HG03432 (cell line): ENCODE measurements around the gene CFAP161.

Experiments used
- ATAC-seq: cut with Tn5 transposase; IDR thresholded peaks from one replicate; pipeline ENCODE4 v1.9.1; 2021; ENCODE audit warnings: mild to moderate bottlenecking, moderate library complexity; ENCODE audit not compliant: unreplicated experiment

Gene CFAP161, protein sequence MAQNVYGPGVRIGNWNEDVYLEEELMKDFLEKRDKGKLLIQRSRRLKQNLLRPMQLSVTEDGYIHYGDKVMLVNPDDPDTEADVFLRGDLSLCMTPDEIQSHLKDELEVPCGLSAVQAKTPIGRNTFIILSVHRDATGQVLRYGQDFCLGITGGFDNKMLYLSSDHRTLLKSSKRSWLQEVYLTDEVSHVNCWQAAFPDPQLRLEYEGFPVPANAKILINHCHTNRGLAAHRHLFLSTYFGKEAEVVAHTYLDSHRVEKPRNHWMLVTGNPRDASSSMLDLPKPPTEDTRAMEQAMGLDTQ

DNA sequence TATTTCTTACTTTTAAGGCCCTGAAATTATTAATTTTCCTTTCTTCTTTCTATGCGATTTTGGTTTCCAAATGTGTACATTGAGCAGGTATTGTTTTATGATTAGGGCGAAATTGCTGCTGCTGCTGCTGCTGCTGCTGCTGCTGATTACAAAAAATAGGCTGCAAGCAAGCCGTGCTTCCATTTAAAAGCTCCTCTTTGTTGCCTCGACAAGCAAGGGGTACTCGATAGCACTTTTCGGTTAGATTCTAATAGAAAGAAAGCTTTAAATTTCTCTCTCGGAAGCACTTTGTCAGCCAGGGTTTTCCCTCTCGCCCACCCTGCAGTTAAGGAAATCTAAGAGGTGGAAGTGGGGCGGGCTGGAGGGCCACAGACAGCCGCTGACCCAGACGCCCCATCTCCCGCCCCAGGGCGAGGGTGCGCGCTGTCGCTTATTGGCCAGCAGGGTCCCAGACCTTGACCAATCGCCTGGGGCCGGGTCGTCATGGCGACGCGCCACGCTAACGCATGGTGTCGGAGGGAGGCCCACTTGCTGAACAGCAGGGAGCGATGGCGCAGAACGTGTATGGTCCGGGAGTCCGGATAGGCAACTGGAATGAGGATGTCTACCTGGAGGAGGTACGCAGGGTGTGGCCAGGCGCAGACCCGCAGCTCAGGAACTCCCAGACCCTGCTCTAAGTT is at the start of gene CFAP161:
Gene CFAP161 (plus strand): TSS at position 489 of the 680 bp plus-strand sequence. CDS start 60 bp downstream, at position 549.
- ATAC-seq = no peak

DNA sequence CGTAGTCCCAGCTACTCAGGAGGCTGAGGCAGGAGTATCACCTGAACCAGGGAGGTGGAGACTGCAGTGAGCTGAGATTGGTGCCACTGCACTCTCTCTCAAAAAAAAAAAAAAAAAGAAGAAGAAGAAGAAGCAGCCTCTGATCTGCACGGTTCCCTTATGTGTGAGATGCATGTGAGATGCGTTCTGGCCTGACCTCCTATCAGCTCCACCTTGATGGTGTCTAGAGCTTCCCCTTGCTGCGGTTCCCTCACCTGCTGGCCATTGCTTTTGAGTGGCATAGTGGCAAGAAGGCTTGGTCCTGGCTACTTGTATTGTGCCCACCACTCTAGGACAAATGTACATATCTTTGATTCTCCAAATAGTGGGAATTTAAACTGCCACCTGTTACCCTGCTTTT is 49.4 kb upstream of the CFAP161 start:
- ATAC-seq = no peak

DNA sequence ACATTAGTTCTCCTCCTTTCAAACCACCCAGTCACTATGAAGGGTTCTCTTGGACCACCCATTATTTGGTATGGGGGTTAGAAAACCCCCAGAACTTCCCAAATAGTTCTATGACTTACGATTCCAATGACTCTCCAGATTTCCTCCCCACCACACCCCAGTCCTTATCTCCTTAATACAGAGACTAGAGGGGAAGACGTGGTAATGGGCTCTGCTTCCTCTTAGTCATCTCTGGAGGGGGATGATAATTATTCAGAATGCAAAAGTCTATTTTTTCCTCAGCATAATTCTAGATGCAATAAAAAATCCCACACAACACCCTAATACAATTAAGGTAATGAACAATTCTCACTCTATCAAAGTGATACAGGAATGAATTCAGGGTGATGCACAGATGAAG is 48.9 kb upstream of the CFAP161 start:
- no peak for ATAC-seq

DNA sequence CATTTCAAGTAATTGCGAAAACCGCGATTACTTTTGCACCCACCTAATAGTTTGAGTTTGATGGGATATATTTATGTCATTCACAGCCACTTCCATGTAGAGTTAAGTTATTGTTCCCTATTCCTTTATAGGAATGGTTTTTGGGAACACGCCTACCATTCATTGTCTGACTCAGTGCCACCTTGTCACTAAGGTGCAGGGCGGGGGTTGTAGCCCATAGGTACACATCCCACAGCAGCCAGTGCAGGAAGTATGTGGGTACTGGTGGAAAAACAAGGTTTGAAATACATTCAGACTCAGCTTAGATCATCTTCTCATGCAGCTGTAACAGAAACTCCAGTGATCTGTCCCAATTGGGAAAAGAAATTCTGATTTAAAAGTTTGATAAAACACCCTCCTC is 48.2 kb upstream of the CFAP161 start:
- ATAC-seq = no peak

DNA sequence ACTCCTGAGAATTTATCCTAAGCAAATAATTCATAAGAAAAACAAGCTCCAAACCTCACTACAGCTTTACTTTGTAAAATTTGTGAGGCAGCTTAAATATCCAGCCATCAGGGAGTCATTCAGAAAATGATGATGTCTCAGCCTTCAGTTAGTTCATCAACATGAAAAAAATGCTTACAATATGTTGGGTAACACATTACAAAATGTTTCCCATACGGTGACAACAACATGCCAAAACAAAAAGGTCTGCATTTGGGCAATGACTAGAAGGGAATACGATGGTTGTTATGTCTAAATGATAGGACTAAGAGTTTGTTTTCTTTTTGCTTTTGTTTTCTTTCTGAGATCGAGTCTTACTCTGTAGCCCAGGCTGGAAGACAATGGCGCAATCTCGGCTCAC is 47.0 kb upstream of the CFAP161 start:
- ATAC-seq = no peak

DNA sequence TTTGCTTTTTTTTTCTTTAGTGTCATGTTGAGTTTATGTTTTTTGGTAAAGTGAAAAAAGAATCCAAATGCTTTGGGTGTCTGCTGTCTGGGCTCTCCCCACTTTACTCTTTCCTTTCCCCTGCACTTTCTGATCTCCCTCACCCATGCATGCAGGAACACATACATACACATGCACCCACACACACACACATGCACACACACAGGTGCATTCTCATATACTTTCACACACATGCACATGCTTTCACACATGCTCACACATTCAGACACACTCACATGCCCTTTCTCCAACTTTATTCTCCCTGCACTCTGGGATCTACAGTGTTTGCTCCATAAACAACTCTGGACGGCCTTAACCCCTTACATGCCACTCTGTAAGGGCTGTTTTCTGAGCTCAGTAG is 46.4 kb upstream of the CFAP161 start:
- ATAC-seq = no peak

DNA sequence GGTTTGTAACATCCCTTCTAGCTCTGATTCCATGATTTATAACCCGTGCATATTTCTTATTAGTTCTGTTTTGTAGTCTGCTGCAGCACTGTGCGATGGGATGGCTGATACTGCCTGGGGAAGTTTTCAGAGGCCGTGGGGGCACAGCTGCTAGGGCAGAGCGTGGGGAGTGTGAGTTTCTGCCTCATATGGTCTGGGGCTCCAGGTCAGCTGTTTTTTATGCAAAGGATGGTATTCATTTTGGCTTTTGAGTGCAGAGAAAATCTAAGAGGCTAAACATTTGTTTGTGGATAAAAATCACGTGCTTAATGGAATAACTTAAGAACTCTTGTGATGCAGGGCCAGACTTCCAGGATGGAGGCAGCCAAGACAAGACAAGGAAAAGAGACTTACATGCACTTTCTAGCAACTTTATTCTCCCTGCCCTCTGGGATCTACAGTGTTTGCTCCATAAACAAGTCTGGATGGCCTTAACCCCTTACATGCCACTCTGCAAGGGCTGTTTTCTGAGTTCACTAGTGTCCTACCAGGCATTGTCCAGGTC is 45.5 kb upstream of the CFAP161 start:
- ATAC-seq = no peak

DNA sequence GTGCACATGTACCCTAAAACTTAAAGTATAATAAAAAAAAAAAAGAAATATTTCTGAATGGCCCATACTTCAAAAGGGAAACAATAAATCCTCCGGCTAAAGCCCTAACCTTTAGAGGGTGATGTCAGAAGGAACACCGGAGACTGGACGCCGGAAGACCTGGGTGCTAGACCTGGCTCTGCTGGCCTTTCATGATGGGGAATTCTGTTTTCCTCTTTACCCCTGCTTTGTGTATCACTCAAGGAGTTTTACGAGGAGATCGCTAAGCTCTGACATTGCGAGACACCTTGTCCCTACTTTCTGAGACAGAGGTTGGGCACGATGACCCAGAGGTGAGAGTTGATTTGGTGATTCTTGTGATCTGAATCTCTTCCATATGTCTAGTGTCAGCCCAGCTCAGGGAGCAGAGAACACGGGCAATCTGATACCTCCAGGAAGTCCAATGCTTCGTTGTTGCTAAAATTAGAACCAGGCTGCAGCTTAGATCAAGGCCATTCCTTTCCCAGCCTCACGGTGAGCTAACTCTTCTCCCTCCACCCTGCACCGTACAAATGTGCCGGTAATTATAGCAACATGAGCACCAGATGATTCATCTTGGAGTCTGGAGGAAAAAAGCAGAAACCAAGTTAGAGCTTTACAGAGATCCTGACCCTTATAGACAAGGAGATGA is 42.0 kb upstream of the CFAP161 start:
- ATAC-seq = no peak

DNA sequence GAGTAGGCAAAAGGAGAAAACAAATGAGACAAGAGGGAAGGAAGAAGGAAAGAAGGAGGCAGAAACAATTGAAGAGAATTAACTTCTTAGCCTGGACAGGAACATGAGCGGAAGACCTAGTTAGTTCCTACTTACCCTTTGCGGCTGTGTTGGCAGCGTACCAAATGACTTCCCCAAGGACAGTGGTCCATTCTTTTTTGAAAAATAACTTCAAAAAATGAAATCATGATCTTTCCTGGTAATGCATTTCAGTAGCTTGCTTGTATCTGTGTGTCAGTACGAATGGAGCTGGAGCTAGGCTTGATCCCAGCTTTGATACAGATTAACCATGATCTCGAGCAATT is 41.5 kb upstream of the CFAP161 start:
- ATAC-seq = no peak

DNA sequence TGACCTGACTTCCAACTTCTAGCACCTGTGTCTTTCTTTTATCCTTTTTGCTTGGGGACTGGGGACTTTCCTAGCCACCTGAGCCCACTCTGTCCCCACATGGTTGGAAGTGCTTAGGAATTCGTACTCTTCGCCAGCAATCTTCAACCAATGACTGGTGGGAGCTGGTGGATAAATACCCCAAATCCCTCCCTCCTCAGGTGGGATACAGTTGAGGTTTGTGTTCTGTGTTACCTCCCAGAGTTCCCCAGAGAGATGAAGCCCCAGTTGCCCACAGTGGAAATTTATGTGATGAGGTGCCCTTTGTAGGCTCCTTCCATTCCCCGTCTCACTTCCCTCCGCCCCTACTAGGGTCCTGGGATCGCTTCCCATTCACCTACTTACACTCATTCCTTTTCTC is 40.1 kb upstream of the CFAP161 start:
- ATAC-seq = no peak

DNA sequence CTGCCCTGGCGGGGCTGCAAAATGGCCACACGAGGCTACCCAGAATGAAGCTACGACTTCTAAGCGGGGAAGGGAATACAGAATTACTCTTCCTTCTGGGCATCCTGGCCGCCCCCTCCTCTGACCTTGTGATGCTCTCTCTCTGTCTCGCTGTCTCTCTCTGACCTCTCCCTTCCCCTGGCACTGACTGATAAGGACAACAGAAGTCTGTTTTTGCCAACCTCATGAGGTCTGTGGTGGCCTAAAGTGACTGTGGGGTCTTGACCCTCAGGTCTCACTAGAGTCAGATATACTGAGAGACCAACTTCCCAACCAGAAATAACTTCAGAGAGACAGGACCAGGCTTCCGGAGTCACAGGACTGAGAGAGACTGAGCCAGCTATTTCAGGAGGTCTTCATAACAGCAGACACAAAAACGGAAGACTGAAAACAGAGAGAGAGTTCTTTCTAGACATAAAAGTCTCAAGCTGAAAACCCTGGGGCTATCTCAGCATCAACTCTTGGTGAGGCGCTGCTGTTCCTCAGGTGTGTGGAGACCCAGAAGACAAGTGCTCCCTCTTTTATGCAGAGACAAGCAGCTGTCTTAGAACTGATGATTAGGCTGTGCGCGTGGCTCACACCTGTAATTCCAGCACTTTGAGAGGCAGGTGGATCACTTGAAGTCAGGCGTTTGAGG is 38.2 kb upstream of the CFAP161 start:
- ATAC-seq = no peak

DNA sequence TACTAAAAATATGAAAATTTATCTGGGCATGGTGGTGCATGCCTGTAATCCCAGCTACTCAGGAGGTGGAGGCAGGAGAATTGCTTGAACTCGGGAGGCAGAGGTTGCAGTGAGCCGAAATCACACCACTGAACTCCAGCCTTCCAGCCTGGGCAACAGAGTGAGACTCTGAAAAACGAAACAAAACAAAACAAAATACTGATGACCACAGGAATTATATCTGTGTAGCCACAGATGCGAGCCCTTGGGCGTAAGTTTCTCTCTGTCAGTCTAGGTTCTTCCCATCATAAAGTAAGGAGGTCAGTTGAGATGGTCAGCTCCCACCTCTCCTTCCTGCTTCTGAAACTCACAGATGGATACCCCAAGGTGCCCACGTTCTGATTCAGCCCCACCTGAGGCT is 37.7 kb upstream of the CFAP161 start:
- ATAC-seq = no peak

DNA sequence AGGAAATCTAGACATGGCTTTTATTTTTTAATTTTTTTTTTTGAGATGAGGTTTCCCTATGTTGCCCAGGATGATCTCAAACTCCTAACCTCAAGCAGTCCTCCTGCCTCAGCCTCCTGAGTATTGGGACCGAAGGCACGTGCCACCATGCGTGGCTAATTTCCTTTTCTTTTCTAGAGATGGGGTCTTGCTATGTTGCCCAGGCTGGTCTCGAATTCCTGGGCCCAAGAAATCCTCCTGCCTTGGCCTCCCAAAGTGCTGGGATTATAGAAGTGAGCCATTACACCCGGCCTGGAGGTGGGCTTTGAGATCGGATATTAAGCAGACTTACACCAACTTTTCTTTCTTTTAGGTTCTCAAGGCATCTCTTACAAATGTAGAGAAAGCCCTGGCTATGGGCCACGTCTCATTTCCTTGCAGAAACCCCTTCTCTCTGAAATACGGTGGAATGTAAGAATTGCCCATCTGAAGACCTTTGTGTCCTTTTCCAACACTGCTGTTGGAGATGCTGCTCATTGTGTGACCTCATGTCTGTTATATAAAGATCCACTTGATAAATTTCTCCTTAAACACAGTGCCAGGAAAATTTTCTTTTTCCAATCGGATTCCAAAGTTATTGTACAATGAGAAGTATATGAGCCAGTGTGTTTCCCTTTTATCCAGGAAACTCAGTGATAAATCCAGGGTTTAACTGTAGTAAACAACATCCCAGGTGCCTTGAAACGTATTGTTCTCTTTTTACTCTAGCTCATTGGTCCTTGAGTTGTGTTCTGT is 36.8 kb upstream of the CFAP161 start:
- no peak for ATAC-seq

DNA sequence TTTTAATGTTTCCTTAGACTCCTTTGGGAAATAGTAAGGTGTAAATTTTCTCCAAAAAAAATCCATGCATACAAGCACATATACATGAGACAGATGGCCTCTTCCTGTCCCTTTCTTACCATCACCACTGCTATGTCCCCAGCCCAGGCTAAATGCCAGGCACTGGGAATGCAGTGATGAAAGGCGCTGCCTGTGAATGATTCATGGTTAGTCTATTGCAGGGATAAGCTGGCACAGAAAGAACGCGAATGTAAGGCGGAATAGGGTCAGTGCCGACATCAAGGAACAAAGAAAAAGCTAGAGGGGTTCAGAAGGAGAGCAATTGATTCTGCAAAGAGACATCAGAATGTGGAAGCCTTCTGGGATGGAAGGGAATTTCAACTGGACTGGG is 36.2 kb upstream of the CFAP161 start:
- ATAC-seq = no peak

DNA sequence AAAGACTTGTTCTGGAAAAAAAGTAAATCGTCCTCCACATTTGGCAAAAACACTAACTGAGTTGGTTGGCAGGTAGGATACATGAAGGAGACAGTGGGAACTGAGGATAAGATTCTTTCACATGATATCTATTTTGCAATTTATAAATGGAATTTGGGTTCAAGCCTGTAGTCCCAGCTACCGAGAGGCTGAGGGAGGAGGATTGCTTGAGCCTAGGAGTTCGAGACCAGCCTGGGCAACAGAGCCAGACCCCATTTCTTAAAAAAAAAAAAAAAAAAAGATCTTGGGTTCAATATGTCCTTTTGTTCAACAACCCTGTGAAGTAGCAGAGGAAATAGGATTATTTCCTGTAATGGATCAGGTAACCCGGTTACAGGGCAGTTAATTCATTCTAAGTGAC is 35.7 kb upstream of the CFAP161 start:
- no peak for ATAC-seq

DNA sequence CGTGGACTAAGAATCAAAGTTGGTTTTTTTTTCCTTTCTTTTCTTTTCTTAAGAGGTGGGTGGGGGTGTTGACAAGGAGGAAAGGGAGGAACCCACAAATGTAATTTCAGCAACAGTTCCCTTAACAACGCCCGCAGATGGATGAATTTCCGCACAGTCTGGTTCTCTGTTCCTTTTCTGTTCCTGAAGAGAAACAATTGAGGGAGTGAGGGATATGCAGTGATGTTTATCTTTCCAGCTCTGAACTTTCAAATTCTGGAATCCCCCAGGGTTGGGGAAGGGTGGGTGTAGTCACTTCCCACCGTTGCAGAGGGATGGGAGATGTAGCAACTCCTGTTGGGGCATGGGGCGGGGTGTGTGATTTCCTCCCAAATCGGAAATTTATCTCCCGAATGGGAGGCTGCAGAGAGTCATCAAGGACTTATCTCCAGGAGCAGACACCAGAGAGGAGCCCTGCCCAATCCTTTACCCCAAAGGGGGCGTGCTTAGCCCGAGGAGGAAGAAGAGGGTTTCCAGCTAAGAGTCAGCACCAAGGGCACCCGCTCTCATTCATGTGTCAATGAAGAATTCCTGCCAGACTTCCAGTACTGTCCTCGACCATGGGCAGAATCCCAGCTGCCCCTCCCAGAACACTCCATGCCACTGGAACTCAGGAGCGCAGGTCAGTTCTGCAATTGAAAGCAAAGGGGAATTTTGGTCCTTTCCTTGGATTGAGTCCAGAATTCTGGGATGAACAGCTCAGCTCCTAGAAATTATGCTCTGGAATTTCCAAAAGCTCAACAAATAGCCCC is 35.0 kb upstream of the CFAP161 start:
- ATAC-seq = no peak

DNA sequence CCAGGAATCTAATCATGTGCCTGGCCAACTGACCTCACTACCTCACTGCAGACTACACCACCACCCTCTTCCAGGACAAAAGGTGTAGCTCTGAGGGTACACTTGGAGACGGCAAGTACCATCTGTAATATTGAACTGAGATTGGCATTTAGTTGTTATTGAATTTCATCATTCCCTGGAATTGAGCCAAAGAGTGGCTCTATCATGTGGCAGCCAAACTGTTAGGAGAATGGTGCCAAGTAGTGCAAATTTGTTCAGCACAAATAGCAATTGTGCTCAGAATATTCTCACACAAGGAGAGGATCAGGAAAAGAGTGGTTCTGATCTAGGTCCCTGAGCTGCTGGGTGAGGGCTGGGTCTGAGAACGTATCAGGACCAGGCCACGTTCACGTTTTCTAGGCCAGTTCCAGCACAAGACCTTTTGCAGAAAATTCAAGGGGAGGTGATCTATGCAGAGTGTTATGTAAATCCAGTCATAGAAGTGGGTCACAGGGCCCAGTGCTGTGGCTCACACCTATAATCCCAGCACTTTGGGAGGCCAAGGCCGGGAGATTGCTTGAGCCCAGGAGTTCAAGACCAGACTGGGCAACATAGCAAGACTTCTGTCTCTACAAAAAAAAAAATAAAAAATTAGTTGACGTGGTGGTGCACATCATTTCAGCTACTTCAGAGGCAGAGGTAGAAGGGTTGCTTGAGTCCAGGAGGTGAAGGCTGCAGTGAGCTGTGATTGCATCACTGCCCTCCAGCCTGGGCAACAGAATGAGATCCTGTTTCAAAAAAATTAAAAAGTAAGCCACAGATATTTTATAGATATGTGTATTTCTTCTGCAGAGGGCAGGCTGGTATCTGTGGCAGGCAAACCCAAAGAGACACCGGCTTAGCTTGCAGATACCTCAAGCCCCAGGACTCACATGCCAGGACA is 31.9 kb upstream of the CFAP161 start:
- no peak for ATAC-seq

DNA sequence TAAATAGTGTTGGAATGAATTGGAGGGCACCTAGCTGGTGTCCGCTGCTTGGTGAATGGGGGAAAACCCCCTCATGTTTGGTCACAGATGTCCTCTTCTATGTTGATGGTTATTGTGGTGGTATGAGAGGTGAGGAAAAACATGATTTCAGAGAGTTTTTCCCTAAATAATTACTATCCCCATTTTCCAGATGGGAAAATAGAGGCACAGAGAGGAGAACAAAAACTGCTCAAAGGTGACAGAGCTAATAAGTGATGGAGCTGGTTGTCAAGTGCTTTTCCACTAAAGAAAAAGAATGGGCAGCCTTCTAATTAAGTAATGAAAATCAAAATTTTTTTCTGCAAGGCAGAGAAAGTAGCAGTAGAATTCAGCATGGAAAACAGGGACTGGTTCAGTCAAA is 30.2 kb upstream of the CFAP161 start:
- no peak for ATAC-seq

DNA sequence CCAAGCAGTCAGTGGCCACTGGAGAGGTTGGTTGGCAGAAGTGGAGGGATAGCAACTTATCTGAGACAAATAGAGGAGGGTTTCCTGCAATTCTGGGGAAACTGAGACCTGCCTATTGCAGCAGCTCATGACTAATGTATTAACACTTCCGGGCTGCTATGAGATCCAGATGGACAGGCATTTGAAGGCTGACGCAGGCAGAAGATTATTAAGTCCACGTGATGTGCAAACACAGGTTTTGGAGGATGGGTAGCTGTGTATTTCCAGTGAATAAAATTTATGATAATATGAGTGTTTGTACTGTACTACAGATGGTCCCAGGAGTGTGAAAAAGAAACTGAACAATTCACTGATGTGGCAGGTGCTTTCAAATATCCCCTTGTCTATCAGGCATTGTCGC is 28.5 kb upstream of the CFAP161 start:
- no peak for ATAC-seq
